GM19438 (cell line): Measurements from ENCODE around the gene SRP19.

Source experiments
- ATAC-seq: cut with Tn5 transposase; IDR thresholded peaks from one replicate; pipeline ENCODE4 v1.9.1; 2021; ENCODE audit warnings: low read depth; ENCODE audit not compliant: unreplicated experiment

The SRP19 gene

GRCh38 chr5:112918136-112918535 is 57.0 kb downstream of the SRP19 start:
- no peak for ATAC-seq

- ATAC-seq: no peak
Observed at GRCh38 chr5:112918679-112919078, 57.6 kb downstream of the SRP19 start.
